ENCODE measurements around the gene IMPDH1. TPM values are rescaled to one million over a fixed set of nuclear protein-coding genes. Genes with fewer than 3 reads are reported as not detected.

IMPDH1 gene
- total RNA-seq, 6 donors from 2014 or later = 47.2 to 107 (median 81.5) TPM

- TF ChIP-seq EP300 (IDR thresholded peaks at IDR 0.05) (no peak), POLR2A (IDR thresholded peaks at IDR 0.05) (no peak), POLR2AphosphoS5 (IDR thresholded peaks at IDR 0.05) (no peak)
- TF ChIP-seq, protein P1, sequence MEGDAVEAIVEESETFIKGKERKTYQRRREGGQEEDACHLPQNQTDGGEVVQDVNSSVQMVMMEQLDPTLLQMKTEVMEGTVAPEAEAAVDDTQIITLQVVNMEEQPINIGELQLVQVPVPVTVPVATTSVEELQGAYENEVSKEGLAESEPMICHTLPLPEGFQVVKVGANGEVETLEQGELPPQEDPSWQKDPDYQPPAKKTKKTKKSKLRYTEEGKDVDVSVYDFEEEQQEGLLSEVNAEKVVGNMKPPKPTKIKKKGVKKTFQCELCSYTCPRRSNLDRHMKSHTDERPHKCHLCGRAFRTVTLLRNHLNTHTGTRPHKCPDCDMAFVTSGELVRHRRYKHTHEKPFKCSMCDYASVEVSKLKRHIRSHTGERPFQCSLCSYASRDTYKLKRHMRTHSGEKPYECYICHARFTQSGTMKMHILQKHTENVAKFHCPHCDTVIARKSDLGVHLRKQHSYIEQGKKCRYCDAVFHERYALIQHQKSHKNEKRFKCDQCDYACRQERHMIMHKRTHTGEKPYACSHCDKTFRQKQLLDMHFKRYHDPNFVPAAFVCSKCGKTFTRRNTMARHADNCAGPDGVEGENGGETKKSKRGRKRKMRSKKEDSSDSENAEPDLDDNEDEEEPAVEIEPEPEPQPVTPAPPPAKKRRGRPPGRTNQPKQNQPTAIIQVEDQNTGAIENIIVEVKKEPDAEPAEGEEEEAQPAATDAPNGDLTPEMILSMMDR (IDR thresholded peaks at IDR 0.05) = no peak
- peaks cover 0 to 13% (median 2%) of the 10 kb centered on the region in 4 donors for H3K36me3 ChIP-seq
- no peaks in the 10 kb centered on the region for H3K27me3 ChIP-seq
- H3K9me3 ChIP-seq = no peaks in the 10 kb centered on the region
- H3K27ac ChIP-seq = peak overlapping the region; percentile 91 to 98 (median 94)
- peak overlapping the region in 3 of 4 donors; percentile 74 to 94 (median 77) for H3K4me3 ChIP-seq
- H3K4me1 ChIP-seq = peaks cover 44 to 66% (median 58%) of the 10 kb centered on the region in 4 donors
- 45 to 75% methylated on average over 8 to 15 of the region's 17 CpGs for WGBS, 2 donors
- ATAC-seq (ENCODE audit: low FRiP score in 2 of 2) (no peak), DNase-seq (peak in 1 of 2 donors; percentile 35)
Measured at GRCh38 chr7:128406314-128407232, 3.2 kb downstream of the IMPDH1 start.

DNA sequence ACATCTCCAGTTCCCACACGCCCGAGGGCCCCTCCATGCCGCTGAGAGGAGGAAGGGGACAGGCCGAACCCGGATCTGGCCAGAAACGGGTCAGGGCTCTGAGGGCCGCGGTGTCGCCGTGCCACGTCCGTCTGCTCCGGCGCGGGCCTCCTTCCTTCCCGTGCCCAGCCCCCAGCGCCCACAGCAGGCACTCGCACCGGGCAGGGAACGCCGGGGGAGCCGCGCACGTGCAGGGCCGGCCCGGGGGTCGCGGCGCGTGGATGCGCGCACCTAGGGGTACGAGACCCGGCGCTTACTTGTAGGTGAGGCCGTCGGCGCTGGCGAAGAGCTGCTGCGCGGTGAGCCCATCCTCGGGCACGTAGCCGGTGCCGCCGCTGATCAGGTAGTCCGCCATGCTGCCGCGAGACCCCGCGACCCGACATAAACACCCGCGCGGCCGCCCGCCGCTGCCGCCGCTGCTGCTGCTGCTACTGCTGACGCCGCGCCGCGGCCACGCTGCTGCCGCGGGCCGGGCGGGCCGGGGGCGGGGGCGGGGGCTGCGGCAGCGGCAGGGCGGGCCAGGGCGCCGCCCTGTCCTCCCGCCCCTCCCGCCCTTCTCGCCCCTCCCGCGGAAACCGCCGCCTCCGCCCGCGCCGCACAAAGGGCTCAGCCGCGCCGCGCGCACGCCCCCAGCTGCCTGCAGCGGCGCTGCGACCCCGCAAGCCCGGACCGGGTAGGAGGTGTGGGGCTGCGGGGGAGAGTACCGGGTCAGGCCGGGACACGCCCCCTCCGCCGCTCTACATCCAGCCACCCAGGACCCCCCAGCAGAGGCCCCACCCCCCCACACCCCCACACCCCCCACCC, 4.1 kb downstream of the IMPDH1 start:
- no peaks in the 10 kb centered on the region for H3K9me3 ChIP-seq
- peak overlapping the region; percentile 67 to 94 (median 76) for H3K4me3 ChIP-seq
- ATAC-seq (ENCODE audit: low FRiP score in 2 of 2) (peak in 1 of 2 donors; percentile 3), DNase-seq (peak; percentile 46 to 93)
- peaks cover 0 to 22% (median 11%) of the 10 kb centered on the region in 4 donors for H3K36me3 ChIP-seq
- peak overlapping the region; percentile 91 to 98 (median 94) for H3K27ac ChIP-seq
- 0 to 1% methylated on average over 31 to 40 of the region's 107 CpGs for WGBS, 2 donors
- no peaks in the 10 kb centered on the region for H3K27me3 ChIP-seq
- peaks cover 42 to 61% (median 52%) of the 10 kb centered on the region in 4 donors for H3K4me1 ChIP-seq
- no peak for TF ChIP-seq EP300 (IDR thresholded peaks at IDR 0.05)
- TF ChIP-seq POLR2A (IDR thresholded peaks at IDR 0.05) = peak in 1 of 4 donors; percentile 37
- TF ChIP-seq, protein P1 (IDR thresholded peaks at IDR 0.05) = no peak
- TF ChIP-seq POLR2AphosphoS5 (IDR thresholded peaks at IDR 0.05) = no peak

- DNase-seq = no peak
- H3K4me1 ChIP-seq = peaks cover 40 to 56% (median 47%) of the 10 kb centered on the region in 4 donors
- no peak for ATAC-seq (ENCODE audit: low FRiP score in 2 of 2)
- TF ChIP-seq EP300 (IDR thresholded peaks at IDR 0.05) = no peak
- TF ChIP-seq, protein P1 (IDR thresholded peaks at IDR 0.05) = peak in 1 of 6 experiments; percentile 17
- 56 to 72% methylated on average over 4 to 12 of the region's 13 CpGs for WGBS, 2 donors
- H3K27me3 ChIP-seq = no peaks in the 10 kb centered on the region
- H3K4me3 ChIP-seq = peak overlapping the region in 3 of 4 donors; percentile 74 to 94 (median 77)
- no peaks in the 10 kb centered on the region for H3K9me3 ChIP-seq
- peak overlapping the region in 3 of 4 donors; percentile 64 to 93 (median 65) for H3K27ac ChIP-seq
- H3K36me3 ChIP-seq = peaks cover 0 to 29% (median 18%) of the 10 kb centered on the region in 4 donors
Measured at GRCh38 chr7:128404886-128405470, 4.8 kb downstream of the IMPDH1 start.

- Histone ChIP-seq H3K4me1 (peaks cover 40 to 55% (median 45%) of the 10 kb centered on the region in 4 donors), H3K4me3 (peak overlapping the region in 2 of 4 donors; percentile 77 to 94), H3K27ac (peak overlapping the region in 2 of 4 donors; percentile 5 to 93), H3K27me3 (no peaks in the 10 kb centered on the region), H3K9me3 (no peaks in the 10 kb centered on the region), H3K36me3 (peaks cover 5 to 35% (median 23%) of the 10 kb centered on the region in 4 donors)
- TF ChIP-seq EP300 (IDR thresholded peaks at IDR 0.05) (no peak), POLR2AphosphoS5 (IDR thresholded peaks at IDR 0.05) (no peak), POLR2A (IDR thresholded peaks at IDR 0.05) (no peak)
- TF ChIP-seq, protein P1 (IDR thresholded peaks at IDR 0.05) = no peak
- 80 to 95% methylated on average over 8 to 9 of the region's 9 CpGs for WGBS, 2 donors
- peak in 1 of 2 donors; percentile 25 for DNase-seq
- no peak for ATAC-seq (ENCODE audit: low FRiP score in 2 of 2)
Measured at GRCh38 chr7:128404143-128404681, 5.6 kb downstream of the IMPDH1 start.

Measured in upper lobe of left lung (tissue), 6 donors.